ENCODE data around the gene CREB3L2. TPM values are rescaled to one million over a fixed set of nuclear protein-coding genes. Genes with fewer than 3 reads are reported as not detected.

Gene CREB3L2
- total and polyA plus RNA-seq, 2 of the 8 experiments (the other 6 are each of a cell fraction or from before 2014, with no cell fraction given), result 14.4 to 48.3 TPM

DNA sequence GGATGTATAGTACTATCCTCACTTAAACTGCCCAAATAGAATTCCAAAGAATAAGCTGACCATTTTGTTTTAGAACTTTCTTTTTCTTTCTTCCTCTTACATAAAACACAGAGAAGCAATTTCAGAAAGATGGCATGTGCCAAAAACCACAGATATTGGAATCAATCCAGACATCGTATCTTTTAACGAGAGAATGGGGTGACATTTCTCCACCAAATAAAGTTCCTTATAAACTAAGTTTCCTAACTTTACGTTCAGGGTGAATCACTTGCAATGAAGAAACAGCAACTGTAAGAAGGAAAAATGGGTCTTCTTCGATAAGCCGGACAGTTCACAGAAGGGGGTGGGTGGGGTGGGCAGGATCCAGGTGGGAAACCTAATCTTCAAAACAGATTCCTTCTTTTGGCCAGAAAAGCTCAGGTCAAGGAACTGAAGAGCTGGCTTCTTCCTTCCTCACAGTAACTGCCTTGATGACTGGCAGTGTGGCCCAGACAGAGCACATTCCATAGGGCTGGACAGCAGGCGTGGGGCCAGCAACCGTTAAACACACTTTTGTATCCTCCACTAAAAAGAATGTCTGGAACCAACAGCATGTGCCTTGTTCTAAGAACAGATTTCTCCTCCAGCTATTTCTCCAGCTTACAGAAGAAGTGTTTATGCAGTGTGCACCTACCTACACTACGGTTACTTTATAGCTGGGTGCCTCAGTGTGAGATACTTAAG, 31.5 kb downstream of the CREB3L2 start:
- no peak overlapping the region for H3K18ac ChIP-seq (ENCODE audit: extremely low read depth, low read length)
- POLR2A ChIA-PET (ENCODE audit: partially characterized antibody), result interaction anchor here (0.7 kb wide), 1 partner anchor 31 kb away, joined by 3 read pairs; the partner anchor contains the start of gene CREB3L2
- H4K20me1 ChIP-seq (replicated peaks in 1 of 2; ENCODE audit: control insufficient read depth in 1 of 2, insufficient read depth in 2 of 2, low read length in 2 of 2), result peaks cover 0 to 2% of the 10 kb centered on the region in 2 experiments
- H2BK12ac ChIP-seq (ENCODE audit: low read depth, low read length), result no peak overlapping the region
- H2BK20ac ChIP-seq (ENCODE audit: low read length), result no peak overlapping the region
- no peak overlapping the region for H4K91ac ChIP-seq (replicated peaks; ENCODE audit: insufficient read length, low read length)
- no peaks in the 10 kb centered on the region for H3K9me3 ChIP-seq (ENCODE audit: insufficient read depth in 2 of 2, low read depth in 1 of 2, low read length in 1 of 2)
- H3K27ac ChIP-seq (ENCODE audit: low read depth, low read length), result no peak overlapping the region
- no peak overlapping the region for H3K4ac ChIP-seq (replicated peaks; ENCODE audit: insufficient read length, low read depth, low read length)
- peaks cover 0 to 5% (median 5%) of the 10 kb centered on the region in 4 experiments; a peak in 2 of 7 replicates for H3K4me1 ChIP-seq (replicated peaks in 1 of 4; ENCODE audit: control insufficient read depth in 3 of 4, insufficient read depth in 4 of 4, low read length in 3 of 4)
- no peak overlapping the region for H4K5ac ChIP-seq (ENCODE audit: insufficient read length, low read depth, low read length)
- H3K36me3 ChIP-seq (ENCODE audit: control insufficient read depth in 2 of 4, insufficient read depth in 4 of 4, low read length in 3 of 4), result no peaks in the 10 kb centered on the region
- no peaks in the 10 kb centered on the region for H3K27me3 ChIP-seq (replicated peaks in 1 of 4; ENCODE audit: control insufficient read depth in 3 of 4, extremely low read depth in 1 of 4, insufficient read depth in 3 of 4, low read length in 3 of 4)
- no peak overlapping the region for H3K14ac ChIP-seq (ENCODE audit: insufficient read length)
- H3K4me3 ChIP-seq (ENCODE audit: extremely low read depth in 1 of 4, insufficient read depth in 2 of 4, low read depth in 3 of 4, low read length in 4 of 4), result no peak overlapping the region
- no peak overlapping the region for H3K23ac ChIP-seq (ENCODE audit: insufficient read length)
- no peak overlapping the region for H2BK15ac ChIP-seq (ENCODE audit: low read length)
- H3K79me1 ChIP-seq (ENCODE audit: low read depth, low read length), result peaks cover 9% of the 10 kb centered on the region
- H2AK5ac ChIP-seq (ENCODE audit: low read depth, low read length), result no peak overlapping the region
- CTCF ChIA-PET (ENCODE audit: partially characterized antibody), result interaction anchor here (1.5 kb wide), 1 partner anchor 13 kb away, joined by 4 read pairs; no protein-coding TSS in a partner anchor
- TF ChIP-seq POLR2AphosphoS5 (IDR thresholded peaks at IDR 0.05; ENCODE audit: low read depth, low read length) (no peak), JUN (IDR thresholded peaks at IDR 0.05; ENCODE audit: low read depth, low read length) (no peak), HDAC6 (IDR thresholded peaks at IDR 0.05; ENCODE audit: low read depth, low read length) (no peak), CTBP2 (IDR thresholded peaks at IDR 0.05; ENCODE audit: borderline replicate concordance, insufficient read depth, insufficient read length, low read length) (no peak), BACH1 (IDR thresholded peaks at IDR 0.05; ENCODE audit: low read length) (no peak), E2F6 (IDR thresholded peaks at IDR 0.05) (no peak), GABPA (IDR thresholded peaks at IDR 0.05; ENCODE audit: borderline replicate concordance, insufficient read depth, low read length) (no peak), CREB1 (IDR thresholded peaks at IDR 0.05) (no peak), FOSL1 (IDR thresholded peaks at IDR 0.05; ENCODE audit: insufficient read depth, low read depth, low read length) (no peak), SAP30 (IDR thresholded peaks at IDR 0.05; ENCODE audit: insufficient read depth, insufficient replicate concordance, low read length) (no peak)
- no peak overlapping the region for H3K9ac ChIP-seq (replicated peaks in 1 of 4; ENCODE audit: extremely low read depth in 1 of 4, low read depth in 3 of 4, low read length in 3 of 4)
- no peak overlapping the region for H3K56ac ChIP-seq (replicated peaks; ENCODE audit: insufficient read length, low read depth, low read length)
- FAIRE-seq (no peak), DNase-seq (ENCODE audit: low read depth in 1 of 2, low spot score in 2 of 2) (no peak)
- no peak overlapping the region for H4K8ac ChIP-seq (ENCODE audit: extremely low read depth, insufficient read depth, low read length)
- H3K23me2 ChIP-seq (ENCODE audit: low read depth, low read length), result no peaks in the 10 kb centered on the region
- no peak overlapping the region for H2AFZ ChIP-seq (ENCODE audit: low read length)
- no peak overlapping the region for H3K4me2 ChIP-seq (ENCODE audit: insufficient read depth in 1 of 2, low read depth in 2 of 2, low read length in 2 of 2)
- WGBS, 2 experiments (ENCODE audit: extremely low coverage in 1 of 2, insufficient coverage in 1 of 2, insufficient read length in 1 of 2, insufficient replicate concordance in 2 of 2, low coverage in 1 of 2, low lambda C conversion rate in 2 of 2, missing lambda C conversion rate in 1 of 2), result 88% methylated on average over 8 of the region's 8 CpGs; no CpG with 5 or more reads in 1 of the 2 experiments
- H2BK5ac ChIP-seq (ENCODE audit: low read depth, low read length), result no peak overlapping the region
- H2BK120ac ChIP-seq (replicated peaks; ENCODE audit: low read depth, low read length), result no peak overlapping the region
- H3K79me2 ChIP-seq (ENCODE audit: control insufficient read depth in 1 of 2, insufficient read depth in 2 of 2, low read length in 2 of 2), result peaks cover 6 to 54% of the 10 kb centered on the region in 2 experiments
